Ovary (tissue), 3 donors: ENCODE measurements around the gene AKAP9.

Experiments
- CTCF ChIP-seq, 3 donors: fragments of 450-650 bp in 2 of 3; fragments of 200-600 bp in 1 of 3; IDR thresholded peaks; one replicate each; pipeline versions ENCODE4 v1.5.1 to v1.8.0; 2016 to 2022; ENCODE audit warnings: antibody characterized with exemption in 3 of 3, mild to moderate bottlenecking in 1 of 3
- EP300 ChIP-seq: sonication (generic); formaldehyde crosslinking; IDR thresholded peaks from one replicate; pipeline ENCODE4 v1.6.1; 2017; ENCODE audit warnings: antibody characterized with exemption
- POLR2A ChIP-seq: fragments of 450-650 bp; IDR thresholded peaks from one replicate; pipeline ENCODE4 v1.6.1; 2017; ENCODE audit warnings: antibody characterized with exemption, mild to moderate bottlenecking, moderate library complexity
- donor health status: DM: no; HTN: no; CAD: no.

GRCh38 chr7:92150450-92151017 lies 209.9 kb downstream of the AKAP9 start:
- TF ChIP-seq POLR2A (no peak), CTCF (IDR thresholded peaks at IDR 0.05) (no peak), EP300 (no peak)
